ENCODE results near the gene FAH.

The FAH gene

GRCh38 chr15:80182611-80183261 is 29.9 kb downstream of the FAH start:
- TF ChIP-seq CTCF (IDR thresholded peaks at IDR 0.05; ENCODE audit: insufficient read depth, low read depth, low read length, missing control alignments) = no peak
- DNase-seq (ENCODE audit: low read depth) = no peak
- H3K4me3 ChIP-seq (ENCODE audit: low read depth, low read length) = no peak overlapping the region

- H3K4me3 ChIP-seq (ENCODE audit: low read depth, low read length) = no peak overlapping the region
- no peak for TF ChIP-seq CTCF (IDR thresholded peaks at IDR 0.05; ENCODE audit: insufficient read depth, low read depth, low read length, missing control alignments)
- DNase-seq (ENCODE audit: low read depth) = no peak
Measured at GRCh38 chr15:80183306-80183705, 30.5 kb downstream of the FAH start.

GRCh38 chr15:80183886-80184285 is 31.1 kb downstream of the FAH start:
- no peak for DNase-seq (ENCODE audit: low read depth)
- TF ChIP-seq CTCF (IDR thresholded peaks at IDR 0.05; ENCODE audit: insufficient read depth, low read depth, low read length, missing control alignments) = no peak
- H3K4me3 ChIP-seq (ENCODE audit: low read depth, low read length) = no peak overlapping the region

- H3K4me3 ChIP-seq (ENCODE audit: low read depth, low read length) = no peak overlapping the region
- TF ChIP-seq CTCF (IDR thresholded peaks at IDR 0.05; ENCODE audit: insufficient read depth, low read depth, low read length, missing control alignments) = no peak
- no peak for DNase-seq (ENCODE audit: low read depth)
Measured at GRCh38 chr15:80184554-80184953, 31.8 kb downstream of the FAH start.

- TF ChIP-seq CTCF (IDR thresholded peaks at IDR 0.05; ENCODE audit: insufficient read depth, low read depth, low read length, missing control alignments) = no peak
- H3K4me3 ChIP-seq (ENCODE audit: low read depth, low read length) = no peak overlapping the region
- no peak for DNase-seq (ENCODE audit: low read depth)
Measured at GRCh38 chr15:80185152-80185551, 32.4 kb downstream of the FAH start.

GRCh38 chr15:80186066-80186465 is 33.3 kb downstream of the FAH start:
- no peak overlapping the region for H3K4me3 ChIP-seq (ENCODE audit: low read depth, low read length)
- TF ChIP-seq CTCF (IDR thresholded peaks at IDR 0.05; ENCODE audit: insufficient read depth, low read depth, low read length, missing control alignments) = no peak
- no peak for DNase-seq (ENCODE audit: low read depth)

- H3K4me3 ChIP-seq (ENCODE audit: low read depth, low read length) = no peak overlapping the region
- TF ChIP-seq CTCF (IDR thresholded peaks at IDR 0.05; ENCODE audit: insufficient read depth, low read depth, low read length, missing control alignments) = no peak
- no peak for DNase-seq (ENCODE audit: low read depth)
Measured at GRCh38 chr15:80186597-80186996, 33.8 kb downstream of the FAH start.

Measured in GM12865 (cell line).